Esophagus muscularis mucosa (tissue), 3 donors: Measurements from ENCODE around the gene LRRN2.

Source experiments
- CTCF ChIP-seq, 3 experiments: fragments of 200-600 bp in 2 of 3; fragments of 450-650 bp in 1 of 3; sonication (generic) in 2 of 3; IDR thresholded peaks; one replicate each; pipeline ENCODE4 v1.5.1; 2017 to 2019; ENCODE audit warnings: antibody characterized with exemption in 3 of 3, mild to moderate bottlenecking in 2 of 3, moderate library complexity in 1 of 3
- EP300 ChIP-seq: sonication (generic); formaldehyde crosslinking; IDR thresholded peaks from one replicate; pipeline ENCODE4 v1.6.1; 2017; ENCODE audit warnings: antibody characterized with exemption

DNA sequence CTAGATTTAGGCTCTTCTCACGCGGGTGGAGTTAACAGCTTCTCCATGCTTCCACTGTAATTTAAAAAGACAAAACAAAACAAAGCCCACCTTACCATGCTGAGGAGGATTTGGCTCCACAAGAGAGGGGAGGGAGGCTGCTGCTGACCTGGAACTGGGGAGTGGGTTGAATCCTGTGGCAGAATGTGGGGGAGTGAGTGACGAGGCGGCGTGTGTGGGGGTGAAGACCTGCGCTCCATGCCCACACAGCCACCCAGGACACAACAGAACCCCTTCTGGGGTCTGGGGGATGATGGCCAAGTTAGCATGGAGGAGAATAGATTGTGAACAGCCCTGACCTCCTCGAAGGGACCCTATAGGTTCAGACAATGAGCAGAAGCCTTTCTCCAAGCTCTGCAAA lies 44.0 kb upstream of the LRRN2 start:
- no peak for TF ChIP-seq EP300
- TF ChIP-seq CTCF (IDR thresholded peaks at IDR 0.05): no peak
